Panc1 (cell line): ENCODE measurements around the gene STARD3NL.

ENCODE experiments used
- CTCF ChIP-seq: fragments of 450-650 bp; IDR thresholded peaks from 2 replicates; pipeline ENCODE4 v1.5.1; 2017; ENCODE audit warnings: mild to moderate bottlenecking
- POLR2AphosphoS5 ChIP-seq: IDR thresholded peaks from 2 replicates; pipeline ENCODE4 v1.6.1; 2012; ENCODE audit warnings: mild to moderate bottlenecking, low read depth, low read length, moderate library complexity
- REST ChIP-seq, 2 experiments: IDR thresholded peaks; 2 replicates each; pipeline ENCODE4 v1.6.1; 2011 to 2012; ENCODE audit warnings: low read depth in 2 of 2, control low read depth in 1 of 2, low read length in 1 of 2, mild to moderate bottlenecking in 1 of 2, moderate library complexity in 1 of 2; ENCODE audit not compliant: insufficient read depth in 1 of 2

GRCh38 chr7:38232502-38233366 lies 54.7 kb downstream of the STARD3NL start:
- TF ChIP-seq CTCF, result no peak
- TF ChIP-seq POLR2AphosphoS5, result no peak
- no peak for TF ChIP-seq REST (IDR thresholded peaks at IDR 0.05; ENCODE audit: insufficient read depth in 1 of 2, low read depth in 2 of 2, low read length in 1 of 2)
